Measurements from ENCODE around the gene ZNF577.

The ZNF577 gene

GRCh38 chr19:51861870-51862622 lies 25.7 kb downstream of the ZNF577 start:
- DNase-seq, result no peak

DNA sequence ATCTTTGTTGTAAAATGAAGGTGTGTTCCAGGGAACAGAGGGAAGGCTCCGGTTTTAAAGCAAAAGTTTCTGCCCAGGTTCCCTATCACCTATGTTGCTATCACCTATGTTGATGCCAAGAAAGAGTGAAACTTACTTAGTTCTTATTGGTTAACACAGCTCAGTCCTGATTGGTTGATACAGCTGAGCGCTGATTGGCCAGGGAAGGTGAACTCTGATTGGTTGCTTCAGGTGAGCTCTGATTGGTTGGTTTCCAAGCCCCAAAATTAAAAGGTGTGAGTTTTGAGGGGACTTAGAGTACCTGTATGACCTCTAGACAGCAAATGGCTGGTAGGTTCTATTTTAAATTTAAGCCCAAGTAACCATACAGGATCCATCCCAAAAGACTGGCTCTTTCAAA lies 50.6 kb downstream of the ZNF577 start:
- no peak for DNase-seq

DNA sequence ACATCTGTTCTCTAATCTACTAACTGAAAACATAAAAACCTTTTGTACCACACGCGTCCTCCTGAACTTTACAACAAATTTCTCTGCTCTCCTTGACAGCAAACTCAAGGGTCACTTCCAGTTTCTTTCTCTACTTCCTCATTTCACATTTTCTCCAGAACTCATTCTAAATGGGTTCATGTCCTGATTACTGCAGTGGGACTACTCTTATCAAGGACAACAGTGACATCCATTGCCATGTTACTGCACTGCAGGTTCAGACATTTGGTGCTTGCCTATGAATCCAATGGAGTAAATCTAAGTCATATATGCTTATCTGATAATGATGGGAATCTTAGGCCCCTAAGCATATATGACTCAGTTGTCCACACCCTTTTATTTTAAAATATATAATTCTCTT lies 57.5 kb downstream of the ZNF577 start:
- no peak for DNase-seq

GRCh38 chr19:51824281-51825005 lies 63.3 kb downstream of the ZNF577 start:
- DNase-seq, result no peak

DNA sequence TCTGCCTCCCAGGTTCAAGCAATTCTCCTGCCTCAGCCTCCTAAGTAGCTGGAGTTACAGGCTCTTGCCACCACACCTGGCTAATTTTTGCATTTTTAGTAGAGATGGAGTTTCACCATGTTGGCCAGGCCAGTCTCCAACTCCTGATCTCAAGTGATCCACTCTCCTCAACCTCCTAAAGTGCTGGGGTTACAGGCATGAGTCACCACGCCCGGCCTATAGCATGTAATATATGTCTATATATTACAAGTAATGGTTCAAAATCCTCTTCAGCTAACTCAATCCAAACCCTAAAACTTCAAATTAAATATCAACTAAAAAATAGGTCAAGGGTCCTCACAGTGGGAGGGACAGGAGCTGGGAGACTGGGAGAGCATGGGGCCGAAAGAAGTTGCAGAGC lies 64.8 kb downstream of the ZNF577 start:
- no peak for DNase-seq

DNA sequence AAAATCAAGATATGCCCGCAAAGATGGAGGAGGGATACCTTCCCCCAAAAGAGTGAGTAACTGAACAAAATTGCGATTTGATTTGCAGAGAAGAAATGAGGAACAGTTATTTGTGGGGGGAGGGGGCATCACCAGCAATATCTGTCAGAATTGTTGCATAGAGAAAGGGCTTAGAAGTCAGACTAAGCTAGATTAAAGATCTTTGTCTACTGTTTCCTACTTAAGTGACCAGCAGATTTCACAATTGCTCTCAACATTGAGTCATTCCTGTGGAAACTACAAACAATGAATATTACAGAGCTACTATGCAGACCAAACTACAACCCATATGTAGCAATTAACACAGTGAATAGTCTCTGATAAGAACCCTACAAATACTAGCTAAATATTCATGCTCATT lies 65.4 kb downstream of the ZNF577 start:
- DNase-seq, result no peak

GRCh38 chr19:51821921-51822320 lies 65.8 kb downstream of the ZNF577 start:
- DNase-seq, result no peak

DNA sequence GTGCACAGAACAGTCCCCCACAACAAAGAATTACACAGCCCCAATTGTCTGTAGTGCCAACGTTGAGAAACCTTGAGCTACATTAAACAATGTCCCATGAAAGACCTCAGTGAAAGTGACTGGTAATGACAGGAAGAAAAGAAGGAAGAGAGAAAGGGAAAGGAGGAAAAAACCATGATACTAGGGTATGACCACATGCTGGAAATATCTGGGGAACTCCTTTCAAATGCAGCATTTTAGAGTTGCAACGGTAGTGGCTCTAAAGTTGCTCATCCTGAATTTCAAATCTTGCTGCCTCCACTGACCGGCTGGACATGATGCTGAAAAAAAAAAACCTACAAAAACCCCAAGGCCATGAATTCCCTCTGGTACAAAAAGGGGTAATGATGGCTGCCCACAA lies 66.3 kb downstream of the ZNF577 start:
- DNase-seq, result no peak

Data from stimulated activated CD4-positive, alpha-beta T cell treated with anti-CD3 and anti-CD28 coated beads, Interleukin-12 subunit alpha, Interleukin-12 subunit beta, amount 100 ng/mL, for 4 hours (primary cell).